Kidney (tissue), 14 donors: ENCODE measurements around the gene TMA7. TPM values are rescaled to one million over a fixed set of nuclear protein-coding genes. Genes with fewer than 3 reads are reported as not detected.
"Not testable (repeated sequence)": the region's sequence is repeated elsewhere in the genome, so short reads cannot be mapped to it uniquely, and the experiment has no call there.

Experiments used
- DNase-seq, 5 donors: peaks; one replicate each; pipeline ENCODE4 v3.0.0-alpha.2; 2013 to 2020
- FAIRE-seq: peaks from 2 replicates; lab custom pipeline; 2012; peaks lifted over from hg19 to GRCh38; lab: Jason Lieb, UNC
- H3K27ac ChIP-seq, 2 donors: one replicate each; pipeline ENCODE4 v1.7.0; 2013; ENCODE audit warnings: low read depth in 2 of 2, low read length in 2 of 2, inconsistent platforms in 1 of 2
- H3K27me3 ChIP-seq: one replicate; pipeline ENCODE4 v1.7.1; 2013; ENCODE audit warnings: low read length, inconsistent platforms; ENCODE audit not compliant: control insufficient read depth, insufficient read depth
- H3K36me3 ChIP-seq, 3 donors: one replicate each; pipeline versions ENCODE4 v1.7.0 to v1.7.1; 2013; ENCODE audit warnings: low read length in 3 of 3, control low read depth in 1 of 3, inconsistent platforms in 1 of 3; ENCODE audit not compliant: insufficient read depth in 3 of 3, control insufficient read depth in 2 of 3
- H3K4me1 ChIP-seq, 3 donors: one replicate each; pipeline versions ENCODE4 v1.7.0 to v1.7.1; 2013; ENCODE audit warnings: low read length in 3 of 3, inconsistent platforms in 1 of 3, low read depth in 1 of 3; ENCODE audit not compliant: control insufficient read depth in 2 of 3, insufficient read depth in 2 of 3
- H3K4me3 ChIP-seq, 3 donors: one replicate each; pipeline versions ENCODE4 v1.7.0 to v1.8.1; 2013; ENCODE audit warnings: low read length in 3 of 3, control low read depth in 1 of 3, inconsistent platforms in 1 of 3
- H3K9ac ChIP-seq, 3 donors: one replicate each; pipeline versions ENCODE4 v1.7.0 to v1.7.1; 2013; ENCODE audit warnings: low read length in 3 of 3, control low read depth in 1 of 3, inconsistent platforms in 1 of 3
- H3K9me3 ChIP-seq, 3 donors: one replicate each; pipeline versions ENCODE4 v1.7.0 to v1.7.1; 2013; ENCODE audit warnings: low read length in 3 of 3, control low read depth in 1 of 3, inconsistent platforms in 1 of 3; ENCODE audit not compliant: control insufficient read depth in 2 of 3, insufficient read depth in 1 of 3
- intact Hi-C: fragments of 100-400 bp; cut with DNase I; formaldehyde crosslinking; loops from one replicate; pipeline ENCODE4 v1.11.1; 2022
- polyA plus RNA-seq: library from polyadenylated mRNA; stranded (reverse); fragments of 350-450 nt; fragmentation: Illumina TruSeq; extraction: RNeasy Lipid Tissue Mini Kit (QIAGEN cat#74804); gene quantifications from one replicate; pipeline ENCODE4 v1.2.3, GENCODE V29; 2014; ENCODE audit warnings: low read depth, low replicate concordance; ENCODE audit not compliant: insufficient read depth
- total RNA-seq: library from RNA; stranded (reverse); fragmentation: NEBNext Ultra II Directional; extraction: Animal tissue kit (Norgen Biotek cat#: 25700); gene quantifications from one replicate; pipeline ENCODE4 v1.2.1, GENCODE V29; 2021
- TF ChIP-seq, protein P1 (sequence below): IDR thresholded peaks from 3 replicates; pipeline ENCODE4 v1.5.1; 2012; ENCODE audit warnings: mild to moderate bottlenecking, moderate library complexity, borderline replicate concordance; ENCODE audit not compliant: insufficient read depth; ENCODE audit errors: extremely low read depth
- donor health status: control.
- donor health status: control.
- donor health status: control.
- donor health status: control.
- donor health status: control.
- donor health status: DM: yes; HTN: yes; CAD: no.
- donor health status: Normal renal cell carcinoma (clear cell type).

The TMA7 gene
- total and polyA plus RNA-seq, 2 donors from 2014 or later: 195 to 631 TPM

DNA sequence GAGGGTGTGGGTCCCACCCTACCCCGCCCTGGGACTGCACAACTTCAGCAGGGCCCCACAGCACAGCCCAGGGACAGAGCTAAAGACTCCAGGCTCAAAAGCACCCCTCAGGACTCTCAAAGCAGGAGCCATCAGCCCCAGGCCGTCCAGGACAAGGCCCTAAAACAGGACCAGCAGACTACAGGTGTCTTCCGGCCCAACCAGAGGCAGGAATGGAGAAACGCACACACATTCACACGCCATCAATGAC is 32.5 kb downstream of the TMA7 start:
- peak overlapping the region; percentile 86 to 97 (median 95) for H3K4me3 ChIP-seq
- DNase-seq: no peak
- H3K9me3 ChIP-seq: no peaks in the 10 kb centered on the region
- FAIRE-seq: no peak
- peaks cover 0 to 5% (median 3%) of the 10 kb centered on the region in 3 donors for H3K36me3 ChIP-seq
- TF ChIP-seq, protein P1, sequence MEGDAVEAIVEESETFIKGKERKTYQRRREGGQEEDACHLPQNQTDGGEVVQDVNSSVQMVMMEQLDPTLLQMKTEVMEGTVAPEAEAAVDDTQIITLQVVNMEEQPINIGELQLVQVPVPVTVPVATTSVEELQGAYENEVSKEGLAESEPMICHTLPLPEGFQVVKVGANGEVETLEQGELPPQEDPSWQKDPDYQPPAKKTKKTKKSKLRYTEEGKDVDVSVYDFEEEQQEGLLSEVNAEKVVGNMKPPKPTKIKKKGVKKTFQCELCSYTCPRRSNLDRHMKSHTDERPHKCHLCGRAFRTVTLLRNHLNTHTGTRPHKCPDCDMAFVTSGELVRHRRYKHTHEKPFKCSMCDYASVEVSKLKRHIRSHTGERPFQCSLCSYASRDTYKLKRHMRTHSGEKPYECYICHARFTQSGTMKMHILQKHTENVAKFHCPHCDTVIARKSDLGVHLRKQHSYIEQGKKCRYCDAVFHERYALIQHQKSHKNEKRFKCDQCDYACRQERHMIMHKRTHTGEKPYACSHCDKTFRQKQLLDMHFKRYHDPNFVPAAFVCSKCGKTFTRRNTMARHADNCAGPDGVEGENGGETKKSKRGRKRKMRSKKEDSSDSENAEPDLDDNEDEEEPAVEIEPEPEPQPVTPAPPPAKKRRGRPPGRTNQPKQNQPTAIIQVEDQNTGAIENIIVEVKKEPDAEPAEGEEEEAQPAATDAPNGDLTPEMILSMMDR: no peak
- peak overlapping the region; percentile 93 to 95 for H3K27ac ChIP-seq
- intact Hi-C loops: no loop called here
- peak overlapping the region; percentile 79 to 97 (median 95) for H3K9ac ChIP-seq
- no peaks in the 10 kb centered on the region for H3K27me3 ChIP-seq
- peaks cover 0 to 27% (median 2%) of the 10 kb centered on the region in 3 donors for H3K4me1 ChIP-seq

GRCh38 chr3:48472923-48473616 is 33.0 kb downstream of the TMA7 start:
- peak overlapping the region; percentile 86 to 97 (median 95) for H3K4me3 ChIP-seq
- H3K27me3 ChIP-seq: no peaks in the 10 kb centered on the region
- H3K9me3 ChIP-seq: no peaks in the 10 kb centered on the region
- peak overlapping the region; percentile 93 to 95 for H3K27ac ChIP-seq
- intact Hi-C loops: no loop called here
- TF ChIP-seq, protein P1: peak; percentile 4
- H3K4me1 ChIP-seq: peaks cover 0 to 22% (median 0%) of the 10 kb centered on the region in 3 donors
- FAIRE-seq: no peak
- DNase-seq: peak; percentile 91 to 97 (median 96)
- peaks cover 0 to 5% (median 0%) of the 10 kb centered on the region in 3 donors for H3K36me3 ChIP-seq
- H3K9ac ChIP-seq: peak overlapping the region; percentile 79 to 97 (median 95)

DNA sequence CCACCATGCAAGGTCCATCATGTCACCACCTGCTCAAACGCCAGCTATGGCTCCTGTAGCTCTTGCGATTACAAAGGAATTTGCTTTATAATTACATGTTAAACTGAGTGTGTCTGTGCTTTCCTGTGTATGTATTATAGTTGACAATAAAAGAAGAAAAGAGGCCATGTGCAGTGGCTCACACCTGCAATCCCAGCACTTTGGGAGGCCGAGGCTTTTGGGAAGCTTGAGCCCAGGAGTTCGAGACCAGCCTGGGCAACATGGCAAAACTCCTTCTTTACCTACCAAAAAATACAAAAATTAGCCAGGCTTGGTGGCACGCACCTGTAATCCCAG is 33.5 kb downstream of the TMA7 start:
- Histone ChIP-seq H3K9me3 (no peaks in the 10 kb centered on the region), H3K9ac (no peak overlapping the region), H3K27ac (peak overlapping the region; percentile 93 to 95), H3K4me3 (no peak overlapping the region), H3K36me3 (peaks cover 0 to 5% (median 0%) of the 10 kb centered on the region in 3 donors), H3K27me3 (no peaks in the 10 kb centered on the region), H3K4me1 (peaks cover 0 to 17% (median 0%) of the 10 kb centered on the region in 3 donors)
- intact Hi-C loops: no loop called here
- DNase-seq: no peak
- TF ChIP-seq, protein P1: no peak
- FAIRE-seq: no peak

DNA sequence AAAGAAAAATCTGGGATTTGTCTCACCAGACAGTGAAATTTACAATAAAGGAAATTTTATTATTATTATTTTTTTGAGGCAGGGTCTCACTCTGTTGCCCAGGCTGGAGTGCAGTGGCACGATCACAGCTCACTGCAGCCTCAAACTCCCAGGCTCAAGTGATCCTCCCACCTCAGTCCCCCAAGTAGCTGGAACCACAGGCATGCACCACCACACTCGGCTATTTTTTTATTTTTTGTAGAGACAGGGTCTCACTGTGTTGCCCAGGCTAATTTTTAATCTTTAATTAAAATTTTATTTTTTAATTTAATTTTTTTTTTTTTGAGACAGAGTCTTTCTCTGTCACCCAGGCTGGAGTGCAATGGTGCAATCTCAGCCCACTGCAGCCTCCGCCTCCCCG is 34.0 kb downstream of the TMA7 start:
- H3K27ac ChIP-seq, H3K9ac ChIP-seq, intact Hi-C loops, FAIRE-seq, H3K36me3 ChIP-seq, H3K27me3 ChIP-seq, H3K4me3 ChIP-seq, H3K9me3 ChIP-seq: not testable (repeated sequence)
- peak in 1 of 5 donors; percentile 18 for DNase-seq
- H3K4me1 ChIP-seq: peaks cover 0 to 14% (median 0%) of the 10 kb centered on the region in 3 donors
